HG02981 (cell line): Measurements from ENCODE around the gene RFX4.

Source experiments
- ATAC-seq: cut with Tn5 transposase; IDR thresholded peaks from one replicate; pipeline ENCODE4 v1.9.1; 2021; ENCODE audit warnings: mild to moderate bottlenecking, moderate library complexity; ENCODE audit not compliant: unreplicated experiment

RFX4 gene

DNA sequence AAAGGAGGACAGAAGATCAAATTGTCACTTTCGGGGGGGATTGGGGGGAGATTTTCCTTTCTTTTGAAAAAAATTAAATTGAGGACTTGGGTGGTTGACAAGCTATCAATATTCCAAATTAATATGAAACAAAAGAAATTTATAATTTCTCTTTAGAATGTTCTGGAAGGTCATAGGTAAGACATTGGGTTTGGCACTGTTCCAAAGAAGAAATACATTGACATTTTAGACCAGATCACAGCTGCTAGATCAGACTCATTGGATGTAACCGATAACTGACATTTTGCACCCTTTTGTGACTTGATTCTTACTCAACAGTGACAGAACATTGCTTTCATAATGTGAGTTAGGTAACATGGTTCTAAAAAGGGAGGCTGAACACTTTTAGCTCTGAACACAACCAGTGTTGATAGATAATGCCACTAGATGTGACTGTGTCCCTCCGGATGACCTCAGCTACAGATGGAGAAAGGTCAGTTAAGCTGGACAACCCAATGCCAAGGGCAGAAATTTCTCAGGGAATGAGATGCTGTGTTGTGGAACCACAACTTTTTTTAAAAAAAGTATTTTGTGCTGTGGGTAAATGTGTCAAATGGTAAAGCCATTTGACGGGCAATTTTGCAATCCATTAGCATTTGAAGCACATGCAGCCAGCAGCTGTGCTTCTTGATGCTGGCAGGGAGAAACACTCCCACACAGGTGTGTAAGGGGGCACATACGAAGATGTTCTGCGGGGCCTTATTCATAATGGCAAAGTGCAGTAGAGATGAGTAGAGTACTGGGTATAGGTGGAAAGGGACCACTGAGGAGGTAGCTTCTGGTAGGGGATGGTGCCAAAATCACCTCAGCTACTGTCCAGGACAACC is 62.9 kb downstream of the RFX4 start:
- no peak for ATAC-seq

DNA sequence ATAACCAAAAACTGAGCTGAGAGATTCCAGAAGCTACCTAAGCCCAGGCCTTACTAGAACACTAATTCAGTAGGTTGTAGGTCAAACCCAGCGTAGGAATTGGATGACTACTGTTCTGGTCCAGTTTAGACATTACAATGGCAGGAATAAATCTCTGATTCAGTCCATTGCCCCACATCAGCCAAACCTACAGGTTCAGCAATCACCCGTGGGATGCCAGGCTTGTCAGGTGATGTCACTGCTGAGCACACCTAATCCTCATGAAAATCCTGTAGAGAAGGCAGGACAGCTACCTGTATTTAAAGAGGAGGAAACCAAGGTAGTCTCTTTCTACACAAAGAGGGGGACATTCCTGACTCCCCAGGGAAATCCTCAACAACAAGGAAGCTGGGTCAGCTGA is 63.7 kb downstream of the RFX4 start:
- ATAC-seq: no peak

DNA sequence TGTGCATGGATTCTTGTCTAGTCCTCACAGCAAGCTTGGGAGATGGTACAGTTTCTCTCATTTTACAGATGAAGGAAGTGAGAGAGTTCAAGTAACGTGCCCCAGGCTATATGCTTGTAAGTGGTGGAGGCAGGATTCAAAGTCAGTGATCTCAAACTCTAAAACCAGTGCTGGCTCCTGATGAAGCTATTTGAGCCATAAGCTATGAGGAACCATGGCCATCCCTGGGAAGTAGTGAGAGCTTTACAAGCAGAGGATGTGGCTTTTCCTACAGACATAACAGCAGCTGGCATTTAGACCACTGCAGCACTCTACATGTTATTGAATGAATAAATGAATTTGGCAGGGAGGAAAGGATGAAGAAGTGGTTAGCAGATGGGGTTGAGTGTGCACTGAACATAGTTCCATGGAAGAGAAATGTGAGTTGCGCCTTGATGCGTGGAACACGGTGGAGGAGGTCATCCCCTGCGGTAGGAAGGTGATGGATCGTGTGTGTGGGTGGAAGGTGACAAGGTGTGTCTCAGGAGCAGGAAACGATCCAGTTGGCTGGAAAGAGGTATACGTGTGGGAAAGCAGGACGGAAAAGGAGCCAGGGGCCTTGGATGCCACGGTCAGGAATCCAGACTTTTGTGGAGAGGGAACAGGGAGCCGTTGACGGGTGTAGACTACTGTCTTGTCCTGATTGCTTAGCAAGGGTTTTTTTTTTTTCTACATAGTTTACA is 65.2 kb downstream of the RFX4 start:
- no peak for ATAC-seq

DNA sequence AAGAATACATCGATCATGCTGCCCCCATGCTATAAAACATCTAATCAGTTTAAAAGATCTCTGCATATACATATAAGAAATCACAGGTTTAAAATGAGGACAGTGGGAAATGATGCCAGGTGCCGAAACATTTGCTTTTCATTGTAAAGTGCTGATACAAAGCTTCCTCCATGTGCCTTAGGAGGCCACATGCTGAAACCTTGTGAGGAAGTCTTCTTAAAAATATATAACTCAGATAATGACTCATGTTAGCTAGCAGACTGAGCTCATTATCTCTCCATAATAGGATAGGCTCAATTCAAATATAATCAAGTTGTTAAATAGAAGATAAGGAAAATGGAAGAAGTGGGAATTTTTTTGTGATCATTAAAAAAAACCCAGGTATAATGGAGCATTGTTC is 65.9 kb downstream of the RFX4 start:
- no peak for ATAC-seq

DNA sequence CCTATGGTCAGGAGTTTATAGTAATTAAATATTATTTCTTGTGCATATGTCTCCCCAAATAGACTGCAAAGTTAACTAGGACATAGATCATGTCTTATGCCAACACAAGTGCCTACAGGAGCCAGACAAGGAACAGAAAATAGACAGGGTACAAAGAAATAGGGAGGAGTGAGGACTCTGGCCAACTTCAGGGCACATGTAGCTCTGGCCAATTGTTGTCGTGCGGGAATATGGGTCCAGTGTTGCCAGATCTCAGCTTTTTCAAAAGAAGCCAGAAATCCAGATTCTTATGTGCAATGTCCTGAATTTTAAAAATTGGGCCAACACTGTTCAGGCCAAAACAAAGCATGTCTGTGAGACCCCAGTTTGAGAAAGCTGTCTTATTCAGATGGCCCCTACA is 68.7 kb downstream of the RFX4 start:
- ATAC-seq: no peak

DNA sequence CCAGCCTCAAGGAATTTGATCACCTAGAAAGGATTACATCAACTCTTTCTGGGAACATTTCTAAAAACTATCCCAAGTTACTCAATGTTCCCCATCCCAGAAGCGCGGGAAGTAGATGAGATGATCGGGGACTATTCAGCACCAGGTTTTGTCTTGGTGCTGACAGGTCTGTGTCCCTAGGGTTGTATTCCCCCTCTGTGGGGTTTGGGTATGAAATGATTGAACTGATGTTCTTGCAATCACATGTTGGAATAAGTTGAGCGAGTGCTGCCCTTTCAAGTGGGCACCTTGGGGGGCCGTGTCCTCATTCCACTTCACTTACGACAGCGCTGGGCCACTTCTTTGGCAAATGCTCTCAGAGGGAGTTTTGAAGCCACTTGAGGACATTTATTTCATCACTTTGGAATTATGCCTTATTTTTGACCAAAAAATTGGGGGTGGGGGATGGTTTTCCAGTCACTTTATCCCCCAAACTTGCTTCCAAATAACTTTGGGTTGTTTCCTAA is 69.8 kb downstream of the RFX4 start:
- ATAC-seq: no peak

DNA sequence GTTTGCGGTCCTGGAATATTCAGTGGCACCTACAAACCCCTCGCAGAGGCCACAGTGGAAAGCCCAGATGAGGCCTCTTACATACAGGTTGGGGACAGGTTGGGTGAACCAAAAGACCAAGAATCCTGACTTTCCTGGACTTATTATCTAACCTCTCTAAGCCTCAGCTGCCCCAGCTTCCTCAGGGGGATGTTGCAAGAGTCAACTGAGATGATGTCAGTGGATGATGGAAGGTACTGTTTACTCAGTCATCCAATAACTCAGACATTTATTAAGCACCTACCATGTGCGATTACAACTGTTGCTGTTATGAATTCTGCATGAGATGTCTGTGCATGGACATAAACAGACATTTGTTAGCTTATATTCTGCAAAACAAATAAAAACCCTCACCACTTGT is 72.8 kb downstream of the RFX4 start:
- ATAC-seq: no peak

DNA sequence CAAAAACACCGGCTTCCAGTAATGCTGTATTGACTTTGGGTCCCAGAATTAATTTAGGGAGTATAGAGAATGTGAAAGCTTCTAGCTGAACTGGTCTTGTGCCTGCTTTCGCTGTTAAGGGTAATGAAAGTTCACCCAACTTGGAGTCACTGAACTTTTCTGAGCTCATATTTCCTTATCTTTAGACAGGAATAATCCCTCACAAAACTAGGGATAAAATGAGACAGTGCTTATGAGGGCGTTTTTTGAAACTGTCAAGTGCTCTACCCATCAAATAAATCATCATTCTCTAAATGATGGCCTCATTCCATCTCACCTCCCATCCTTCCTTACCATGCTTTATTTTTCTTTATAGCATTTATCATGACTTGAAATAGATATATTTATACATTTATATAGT is 74.7 kb downstream of the RFX4 start:
- no peak for ATAC-seq

DNA sequence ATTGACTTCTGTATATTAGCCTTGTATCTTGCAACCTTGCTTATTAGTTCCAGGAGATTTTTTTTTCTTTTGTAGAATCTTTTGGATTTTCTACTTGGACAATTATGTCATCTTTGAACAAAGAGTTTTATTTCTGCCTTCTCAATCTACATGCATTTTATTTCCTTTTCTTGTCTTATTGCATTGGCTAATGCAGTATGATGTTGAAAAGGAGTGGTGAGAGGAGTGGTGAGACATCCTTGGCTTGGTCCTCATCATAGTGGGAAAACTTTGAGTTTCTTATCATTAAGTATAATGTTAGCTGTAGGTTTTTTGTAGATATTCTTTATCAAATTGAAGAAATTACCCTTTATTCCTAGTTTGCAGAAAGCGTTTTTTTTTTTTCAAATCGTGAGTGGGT is 80.6 kb downstream of the RFX4 start:
- no peak for ATAC-seq

DNA sequence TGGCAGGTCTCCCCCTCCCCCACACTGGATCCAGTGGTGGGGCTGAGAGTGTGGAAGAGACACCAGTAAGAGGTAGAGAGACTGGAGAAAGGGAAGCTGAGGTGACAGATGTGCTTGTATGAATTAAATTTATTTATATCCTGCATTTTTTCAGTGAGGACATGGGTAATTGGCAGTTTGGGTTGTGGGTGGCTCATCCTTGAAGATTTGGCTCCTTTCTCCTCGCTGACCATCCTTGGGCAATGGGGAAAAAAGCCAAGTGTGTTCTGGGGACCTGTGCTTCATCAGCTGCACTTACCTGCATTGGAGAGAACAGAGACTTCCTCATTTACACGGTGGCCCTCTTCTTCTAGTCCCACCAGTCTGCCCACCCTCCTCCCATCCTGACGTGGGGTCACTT is 86.4 kb downstream of the RFX4 start:
- no peak for ATAC-seq

DNA sequence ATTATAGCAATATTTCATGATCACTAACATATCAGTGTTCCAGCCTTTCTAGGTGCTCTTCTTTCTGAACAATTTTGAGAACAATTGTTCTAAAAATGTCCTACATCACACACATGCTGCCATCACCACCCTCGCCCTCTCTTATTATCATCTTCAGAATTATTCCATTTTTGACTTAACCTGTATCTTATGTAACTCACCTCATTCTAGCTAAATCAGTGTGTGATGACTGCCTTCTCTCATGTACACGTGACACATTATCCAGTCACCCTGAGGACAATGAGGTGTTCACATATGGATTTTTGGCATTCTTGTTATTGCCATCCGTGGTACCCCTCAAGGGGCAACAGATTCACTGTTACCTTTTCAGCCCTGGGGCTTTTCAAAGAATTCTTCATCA is 87.3 kb downstream of the RFX4 start:
- no peak for ATAC-seq

DNA sequence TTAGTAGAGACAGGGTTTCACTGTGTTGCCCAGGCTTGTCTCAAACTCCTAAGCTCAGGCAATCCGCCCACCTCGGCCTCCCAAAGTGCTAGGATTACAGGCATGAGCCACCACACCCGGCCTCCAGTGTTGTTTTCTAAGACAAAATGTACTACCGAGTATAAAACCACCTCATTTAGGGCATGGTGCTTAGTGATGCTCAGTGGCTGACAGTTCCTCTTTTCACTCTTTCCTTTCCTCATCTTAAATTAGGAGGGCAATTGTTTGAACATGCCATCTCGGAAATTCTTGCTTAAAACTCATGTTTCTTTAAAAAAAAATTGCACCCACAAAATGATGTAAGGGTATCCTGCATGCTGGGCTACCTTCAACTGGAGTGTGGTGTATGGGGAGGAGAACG is 89.0 kb downstream of the RFX4 start:
- no peak for ATAC-seq

DNA sequence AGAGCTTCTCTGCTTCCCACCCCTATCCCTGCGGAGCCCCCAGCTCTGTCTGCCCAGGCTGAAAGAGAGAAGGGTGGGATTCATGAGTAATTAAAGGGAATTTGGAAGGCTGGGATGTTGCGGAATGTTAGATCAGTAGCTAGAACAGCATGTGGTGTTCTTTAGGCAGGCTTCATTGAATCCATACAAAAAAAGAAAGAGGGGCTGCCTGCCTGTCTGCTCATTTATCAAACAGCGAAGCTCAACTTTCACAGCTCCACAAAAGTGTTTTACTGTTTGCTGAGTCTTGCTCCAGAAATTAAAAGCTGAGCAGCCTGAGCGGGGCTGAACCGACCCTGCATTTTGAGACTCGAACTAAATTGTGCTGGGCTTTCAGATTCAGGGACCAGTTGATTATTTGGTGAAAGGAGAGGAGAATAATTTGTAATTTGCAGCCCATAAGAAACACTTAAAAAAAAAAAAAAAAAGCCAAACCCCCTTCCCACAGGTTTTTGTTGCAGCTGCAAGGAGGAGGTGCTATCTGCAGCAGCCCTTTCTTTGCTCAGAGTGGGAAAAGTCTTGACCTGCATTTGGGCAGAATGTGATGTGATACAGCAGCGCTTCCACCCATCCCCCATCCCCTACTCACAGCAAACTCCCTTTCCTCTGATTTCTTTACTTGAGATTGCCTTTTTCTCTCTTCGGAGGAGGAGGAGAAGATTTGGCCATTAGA is 89.7 kb downstream of the RFX4 start:
- no peak for ATAC-seq

DNA sequence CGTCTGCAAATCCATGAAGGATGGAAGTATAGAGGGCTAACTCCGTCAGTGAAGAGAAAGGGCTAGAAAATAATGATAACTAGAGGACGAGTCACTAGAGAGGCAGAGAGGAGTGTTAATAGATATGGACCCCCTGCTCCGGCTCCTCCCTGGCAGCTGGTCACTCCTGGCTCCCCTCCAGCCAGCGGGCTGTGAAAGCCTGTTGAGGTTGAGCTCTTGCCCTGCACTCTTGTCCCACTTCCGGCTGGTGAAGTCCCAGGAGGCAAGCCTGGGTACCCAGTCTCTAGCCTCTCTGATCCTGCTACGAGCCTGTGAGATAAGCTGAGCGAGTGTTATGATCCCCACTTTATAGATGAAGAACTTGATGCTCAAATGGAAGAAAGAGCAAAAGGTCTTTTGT is 90.3 kb downstream of the RFX4 start:
- no peak for ATAC-seq

DNA sequence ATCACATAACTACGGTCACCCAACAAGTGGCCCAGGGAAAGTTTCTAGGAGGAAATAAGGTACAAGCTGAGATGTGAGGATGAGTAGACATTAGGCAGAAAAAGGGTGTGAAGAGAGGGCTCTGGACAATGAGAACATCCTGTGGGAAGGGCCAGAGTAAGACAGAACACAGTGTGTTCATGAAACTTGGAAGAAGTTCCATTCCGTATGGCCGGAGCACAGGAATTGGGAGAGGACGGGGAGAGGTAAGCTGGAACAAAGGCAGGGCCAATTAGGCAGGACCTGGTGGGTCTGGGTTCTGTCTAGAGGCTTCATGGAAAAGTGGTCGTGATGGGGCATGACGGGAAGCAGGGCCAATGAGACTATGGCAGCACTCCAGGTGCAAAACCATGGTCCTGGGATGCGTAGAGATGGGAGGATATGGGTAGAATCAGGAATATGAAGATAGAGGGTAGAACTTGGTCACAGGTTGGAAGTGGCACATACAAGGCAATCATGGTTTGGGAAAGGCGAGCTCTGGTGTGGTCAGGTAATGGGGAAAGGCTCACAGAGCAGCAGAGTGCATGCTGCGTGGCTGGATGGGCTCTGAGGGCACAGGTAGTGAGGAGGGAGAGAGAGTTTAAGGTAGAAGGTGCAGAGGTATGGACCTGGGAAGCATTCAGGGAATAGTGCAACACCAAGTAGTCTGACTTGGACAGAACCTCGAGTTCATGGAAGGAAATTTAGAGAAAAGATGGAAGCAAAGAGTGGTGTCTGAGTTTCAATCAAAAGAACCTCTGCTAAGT is 93.0 kb downstream of the RFX4 start:
- ATAC-seq: no peak

DNA sequence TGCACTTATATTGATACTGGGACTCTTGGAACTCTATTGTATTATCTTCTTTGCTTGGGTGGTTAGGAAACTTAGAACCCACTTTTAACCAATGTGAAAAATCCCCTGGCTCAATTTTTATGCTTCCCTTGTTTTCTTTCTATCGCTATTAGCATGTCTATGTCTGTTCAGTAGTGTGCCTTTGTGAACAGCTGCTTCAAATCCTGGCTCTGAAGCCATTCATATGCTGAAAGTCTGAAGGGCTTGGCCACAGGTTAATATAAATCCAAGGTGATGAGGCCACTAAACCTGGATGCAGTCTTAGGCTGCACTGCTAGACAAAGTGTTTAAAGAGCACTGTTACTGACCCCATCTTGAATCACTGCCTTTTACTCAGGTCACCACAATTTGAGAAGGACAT is 96.8 kb downstream of the RFX4 start:
- ATAC-seq: no peak

DNA sequence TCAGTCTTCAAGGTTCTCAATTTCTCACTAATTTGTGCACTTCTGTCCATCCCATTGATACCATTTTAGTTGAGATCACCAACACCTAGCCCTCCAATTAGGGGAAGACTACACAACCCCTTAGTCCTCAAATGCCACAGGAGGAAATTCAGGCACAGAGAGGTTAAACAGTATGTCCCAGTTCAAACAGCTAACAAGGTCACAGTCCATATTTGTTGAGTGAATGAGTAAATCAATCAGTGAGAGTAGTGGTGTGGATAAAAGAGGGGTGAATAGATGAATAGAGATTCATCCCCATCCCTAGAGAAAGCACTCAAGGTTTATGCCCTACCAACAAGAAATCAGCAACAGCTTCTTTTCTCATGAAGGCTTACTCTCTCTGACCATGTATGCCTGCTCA is 97.5 kb downstream of the RFX4 start:
- ATAC-seq: no peak

DNA sequence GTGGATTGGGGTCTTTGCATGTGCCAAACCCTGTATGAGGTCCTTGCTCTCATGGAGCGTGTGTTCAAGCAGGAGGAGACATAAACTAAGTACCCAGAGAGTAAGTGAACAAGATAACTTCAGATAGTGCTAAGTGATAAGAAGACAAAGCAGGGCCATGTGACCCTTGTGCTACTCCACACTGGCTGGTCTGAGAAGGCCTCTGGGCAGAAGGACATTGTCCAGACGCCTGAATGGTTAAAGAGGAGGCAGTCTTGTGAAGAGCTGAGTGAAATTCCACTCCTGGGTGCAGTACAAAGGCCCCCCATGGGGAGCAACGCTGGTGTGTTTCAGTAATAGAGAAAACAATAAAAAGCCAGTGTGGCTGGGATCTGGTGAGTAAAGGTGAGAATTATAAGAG is 98.4 kb downstream of the RFX4 start:
- no peak for ATAC-seq

DNA sequence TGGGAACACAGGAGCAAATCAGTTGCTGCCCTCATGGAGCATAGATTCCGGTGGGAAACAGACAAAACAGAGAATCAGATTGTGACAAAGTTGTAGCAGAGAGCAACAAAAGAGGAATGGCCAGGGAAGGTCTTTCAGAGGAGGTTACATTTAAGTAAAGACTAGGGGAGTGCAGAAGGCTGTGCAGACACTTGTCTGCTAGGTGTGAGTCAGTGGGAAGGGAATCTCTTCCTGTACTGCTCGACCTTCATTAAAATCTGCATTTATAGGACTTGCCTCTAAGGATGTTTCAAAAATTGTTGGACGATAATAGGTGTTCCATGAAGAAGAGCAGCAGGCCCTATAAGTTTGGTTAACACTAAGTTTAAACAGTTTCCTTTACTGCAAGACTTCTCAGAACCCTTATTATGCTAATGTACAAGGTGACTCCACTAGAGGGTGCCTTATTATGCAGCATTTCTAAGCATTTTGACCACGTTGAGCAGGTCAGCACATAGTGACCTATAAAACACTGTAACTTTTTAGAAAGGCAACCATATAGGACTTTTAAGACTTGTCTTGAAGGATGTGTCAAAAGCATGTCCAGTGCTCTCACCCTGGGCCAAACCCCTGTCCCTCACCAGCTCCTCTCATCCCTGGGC is 99.9 kb downstream of the RFX4 start:
- ATAC-seq: no peak

DNA sequence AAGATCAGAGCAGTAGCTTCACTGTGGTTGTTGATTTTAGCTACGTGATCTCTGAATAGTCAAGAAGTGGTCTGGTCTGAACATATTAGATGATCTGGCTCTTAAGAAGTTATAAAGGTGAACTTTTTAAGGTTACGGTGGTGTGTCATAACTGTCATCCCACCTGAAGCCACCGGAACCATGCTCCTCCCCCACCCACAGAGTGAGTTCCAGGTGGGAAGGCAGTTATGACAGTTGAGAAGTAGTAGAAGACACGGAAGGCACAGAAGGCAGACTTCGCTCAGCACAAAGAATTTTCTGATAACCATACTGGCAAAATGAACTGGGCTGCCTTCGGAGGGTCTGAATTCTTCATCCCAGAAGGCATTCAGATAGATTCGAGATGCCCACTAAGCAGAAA is 101.7 kb downstream of the RFX4 start:
- ATAC-seq: no peak
